Mucosa of stomach (tissue), 1 donor: ENCODE results near the gene SLC39A1.

Experiments
- H3K27me3 ChIP-seq: one replicate; pipeline ENCODE4 v1.7.0; 2013; ENCODE audit warnings: mild to moderate bottlenecking, low read length; ENCODE audit not compliant: control insufficient read depth, insufficient read depth
- H3K36me3 ChIP-seq: one replicate; pipeline ENCODE4 v1.7.0; 2013; ENCODE audit warnings: low read length; ENCODE audit not compliant: control insufficient read depth, insufficient read depth
- H3K4me1 ChIP-seq: one replicate; pipeline ENCODE4 v1.7.0; 2013; ENCODE audit warnings: mild to moderate bottlenecking, low read length; ENCODE audit not compliant: control insufficient read depth, insufficient read depth
- H3K4me3 ChIP-seq: one replicate; pipeline ENCODE4 v1.7.0; 2013; ENCODE audit warnings: low read length
- H3K9ac ChIP-seq: one replicate; pipeline ENCODE4 v1.7.0; 2013; ENCODE audit warnings: mild to moderate bottlenecking, low read length, moderate library complexity
- H3K9me3 ChIP-seq: one replicate; pipeline ENCODE4 v1.7.0; 2013; ENCODE audit warnings: mild to moderate bottlenecking, low read length, moderate library complexity; ENCODE audit not compliant: control insufficient read depth
- donor health status: Pancreatic carcinoma.

SLC39A1 gene

DNA sequence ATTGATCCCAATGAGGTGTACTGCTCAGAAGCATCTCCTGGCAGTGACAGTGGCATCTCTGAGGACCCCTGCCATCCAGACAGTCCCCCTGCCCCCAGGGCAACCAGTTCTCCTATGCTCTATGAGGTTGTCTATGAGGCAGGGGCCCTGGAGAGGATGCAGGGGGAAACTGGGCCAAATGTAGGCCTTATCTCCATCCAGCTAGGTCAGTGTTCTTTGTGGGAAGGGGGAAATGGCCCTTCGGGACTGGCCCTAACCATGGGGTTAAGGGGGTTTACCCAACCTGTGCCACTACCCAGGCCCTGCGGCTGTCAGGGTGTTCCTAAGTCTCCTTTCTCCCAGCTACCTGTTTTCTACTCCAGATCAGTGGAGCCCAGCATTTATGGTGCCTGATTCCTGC lies 5.6 kb upstream of the SLC39A1 start:
- H3K4me1 ChIP-seq: peaks cover 4% of the 10 kb centered on the region
- no peaks in the 10 kb centered on the region for H3K27me3 ChIP-seq
- no peaks in the 10 kb centered on the region for H3K9me3 ChIP-seq
- no peak overlapping the region for H3K4me3 ChIP-seq
- no peaks in the 10 kb centered on the region for H3K36me3 ChIP-seq
- peak overlapping the region; percentile 69 for H3K9ac ChIP-seq

- Histone ChIP-seq H3K9me3 (no peaks in the 10 kb centered on the region), H3K4me1 (peaks cover 4% of the 10 kb centered on the region), H3K36me3 (no peaks in the 10 kb centered on the region), H3K9ac (peak overlapping the region; percentile 69), H3K27me3 (no peaks in the 10 kb centered on the region), H3K4me3 (peak overlapping the region; percentile 66)
Measured at GRCh38 chr1:153968408-153968807, 5.1 kb upstream of the SLC39A1 start.

DNA sequence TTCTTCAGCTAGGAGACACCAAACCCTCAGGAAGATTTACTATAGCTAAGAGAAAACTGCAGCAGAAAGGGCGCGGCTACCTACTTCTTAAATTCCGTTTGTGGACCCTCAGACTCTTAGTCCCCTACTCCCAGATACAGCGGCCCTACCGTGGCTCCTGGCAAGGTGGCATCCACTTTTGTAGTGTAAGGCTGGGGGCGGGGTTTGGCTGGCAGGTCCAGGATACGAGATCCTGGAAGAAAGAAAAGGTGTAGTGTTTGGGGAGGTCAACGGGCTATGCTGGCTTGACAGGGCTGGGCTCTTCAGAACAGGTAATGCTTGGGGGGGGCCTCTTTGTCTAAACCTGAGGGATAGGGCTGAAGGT lies 4.6 kb upstream of the SLC39A1 start:
- Histone ChIP-seq H3K27me3 (no peaks in the 10 kb centered on the region), H3K4me1 (peaks cover 4% of the 10 kb centered on the region), H3K36me3 (no peaks in the 10 kb centered on the region), H3K9me3 (no peaks in the 10 kb centered on the region), H3K4me3 (peak overlapping the region; percentile 66), H3K9ac (peak overlapping the region; percentile 69)

GRCh38 chr1:153967107-153967999 lies 4.0 kb upstream of the SLC39A1 start, which contains the start of gene CREB3L4:
Gene CREB3L4 (plus strand): TSS chr1:153967902. CDS start chr1:153968526, 624 bp downstream.
- H3K4me1 ChIP-seq: peaks cover 9% of the 10 kb centered on the region
- no peaks in the 10 kb centered on the region for H3K9me3 ChIP-seq
- H3K9ac ChIP-seq: peak within 1 kb of the TSS; percentile 69
- H3K4me3 ChIP-seq: peak within 1 kb of the TSS; percentile 66
- H3K27me3 ChIP-seq: no peaks in the 10 kb centered on the region
- no peaks in the 10 kb centered on the region for H3K36me3 ChIP-seq

DNA sequence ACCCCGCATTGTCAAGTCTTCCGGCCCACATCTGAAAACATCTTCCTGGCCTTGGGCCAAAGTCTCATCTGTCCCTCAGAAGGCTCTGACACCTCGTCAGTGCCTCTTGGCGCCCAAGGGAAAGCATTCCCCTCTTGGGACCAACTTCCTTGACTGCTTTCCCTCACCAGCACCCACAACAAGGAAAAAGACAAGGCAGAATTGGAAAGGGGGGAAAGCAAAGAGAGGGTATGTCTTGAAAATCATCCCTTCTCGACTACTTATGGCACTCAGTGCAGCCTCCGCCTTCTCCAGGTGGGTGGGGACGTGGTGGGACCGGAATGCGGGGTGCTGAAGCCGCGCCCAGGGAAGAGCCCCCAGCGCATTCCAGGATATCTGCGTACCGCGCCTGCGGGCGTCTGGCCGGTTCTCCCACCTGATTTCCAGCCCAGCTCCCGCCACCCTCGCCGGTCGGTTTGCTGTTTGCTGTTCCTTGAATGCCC lies 554 bp upstream of the SLC39A1 start:
- Histone ChIP-seq H3K4me1 (peaks cover 23% of the 10 kb centered on the region), H3K4me3 (peak overlapping the region; percentile 97), H3K36me3 (no peaks in the 10 kb centered on the region), H3K27me3 (no peaks in the 10 kb centered on the region), H3K9me3 (no peaks in the 10 kb centered on the region), H3K9ac (peak overlapping the region; percentile 79)

DNA sequence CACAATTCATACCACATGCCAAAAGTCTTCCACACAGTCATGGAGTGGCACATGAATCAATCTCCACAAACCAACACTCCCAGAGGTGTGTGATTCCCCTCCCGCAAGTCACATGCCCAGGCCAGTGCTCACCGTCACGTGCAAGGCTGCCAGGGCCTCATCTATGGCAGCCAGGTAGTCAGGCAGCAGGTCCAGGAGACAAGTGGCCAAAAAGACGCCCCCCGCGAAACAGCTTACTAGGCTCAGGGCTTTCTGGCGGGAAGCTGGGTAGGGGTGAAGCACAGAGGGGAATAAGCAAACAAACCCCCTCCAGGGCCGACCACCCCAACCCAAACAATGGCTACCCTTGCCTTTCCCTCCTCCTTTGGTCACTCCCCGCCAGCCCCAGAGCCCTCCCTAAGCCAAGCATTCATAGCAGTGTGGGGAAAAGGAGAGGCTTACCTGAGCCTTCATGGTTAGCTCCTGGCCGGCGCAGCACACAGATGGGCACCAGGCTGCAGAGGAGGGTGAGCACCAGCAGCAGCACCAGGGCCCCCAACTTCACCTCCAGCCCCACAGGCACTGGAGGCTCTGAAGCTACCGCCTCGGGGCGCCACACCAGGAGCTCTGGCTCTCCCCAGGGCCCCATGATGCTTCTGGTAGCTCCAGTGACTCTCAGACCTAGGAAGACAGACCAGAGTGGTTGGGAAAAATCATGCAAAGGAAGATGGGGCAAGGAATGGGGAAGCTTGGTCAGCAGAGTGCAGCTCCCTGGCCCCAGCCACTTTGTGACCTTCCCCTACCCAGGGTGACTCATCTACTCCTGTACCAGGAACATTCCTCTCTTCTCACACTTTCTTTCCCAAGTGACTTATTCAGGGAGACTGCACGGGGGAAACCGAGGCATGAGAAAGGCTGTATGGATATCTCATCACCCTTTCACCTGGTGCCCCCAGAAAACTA lies 978 bp downstream of the SLC39A1 start:
- no peaks in the 10 kb centered on the region for H3K27me3 ChIP-seq
- H3K4me1 ChIP-seq: peaks cover 25% of the 10 kb centered on the region
- no peaks in the 10 kb centered on the region for H3K9me3 ChIP-seq
- H3K9ac ChIP-seq: peak overlapping the region; percentile 79
- H3K4me3 ChIP-seq: peak overlapping the region; percentile 97
- no peaks in the 10 kb centered on the region for H3K36me3 ChIP-seq

DNA sequence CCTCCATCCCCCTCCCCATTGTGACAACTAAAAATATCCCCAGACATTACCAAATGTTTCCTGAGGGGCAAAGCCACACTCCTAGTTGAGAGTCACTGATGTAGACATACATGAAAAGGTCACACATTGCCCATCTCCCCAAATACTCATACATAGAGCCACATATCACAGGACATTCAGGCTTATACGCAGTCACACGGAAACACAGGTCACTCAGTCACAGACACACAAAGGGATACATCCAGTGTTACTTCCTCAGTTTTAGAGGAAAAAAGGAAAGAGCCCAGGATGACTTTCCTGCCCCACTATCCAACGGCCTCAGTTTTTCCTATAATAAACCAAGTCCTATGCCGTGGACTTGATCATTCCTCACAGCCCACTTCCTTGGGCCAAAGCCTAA lies 1.9 kb downstream of the SLC39A1 start:
- no peaks in the 10 kb centered on the region for H3K9me3 ChIP-seq
- no peak overlapping the region for H3K4me3 ChIP-seq
- peaks cover 34% of the 10 kb centered on the region for H3K4me1 ChIP-seq
- no peaks in the 10 kb centered on the region for H3K27me3 ChIP-seq
- H3K9ac ChIP-seq: no peak overlapping the region
- no peaks in the 10 kb centered on the region for H3K36me3 ChIP-seq

GRCh38 chr1:153960206-153960605 lies 3.1 kb downstream of the SLC39A1 start:
- H3K4me3 ChIP-seq: no peak overlapping the region
- H3K9ac ChIP-seq: no peak overlapping the region
- no peaks in the 10 kb centered on the region for H3K36me3 ChIP-seq
- peaks cover 38% of the 10 kb centered on the region for H3K4me1 ChIP-seq
- no peaks in the 10 kb centered on the region for H3K27me3 ChIP-seq
- H3K9me3 ChIP-seq: no peaks in the 10 kb centered on the region

DNA sequence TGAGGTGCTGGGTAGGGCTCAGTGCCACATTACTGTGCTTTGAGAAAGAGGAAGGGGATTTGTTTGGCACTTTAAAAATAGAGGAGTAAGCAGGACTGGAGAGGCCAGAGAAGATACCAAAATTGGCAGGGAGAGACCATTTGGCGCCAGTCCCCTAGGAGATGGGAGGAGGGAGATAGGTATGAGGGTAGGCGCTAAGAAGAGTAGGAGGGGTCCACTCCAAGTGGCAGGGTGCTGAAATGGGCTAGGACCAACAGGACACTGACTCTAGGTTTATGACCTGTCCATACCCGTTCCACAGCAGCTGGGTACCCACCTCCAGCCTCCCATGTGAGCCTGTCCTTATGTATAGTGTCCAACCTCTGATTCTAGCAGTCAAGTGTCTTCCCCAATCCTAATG lies 3.9 kb downstream of the SLC39A1 start:
- Histone ChIP-seq H3K4me1 (peaks cover 38% of the 10 kb centered on the region), H3K27me3 (no peaks in the 10 kb centered on the region), H3K9ac (no peak overlapping the region), H3K4me3 (no peak overlapping the region), H3K36me3 (no peaks in the 10 kb centered on the region), H3K9me3 (no peaks in the 10 kb centered on the region)

- H3K27me3 ChIP-seq: no peaks in the 10 kb centered on the region
- peaks cover 38% of the 10 kb centered on the region for H3K4me1 ChIP-seq
- no peak overlapping the region for H3K9ac ChIP-seq
- no peaks in the 10 kb centered on the region for H3K9me3 ChIP-seq
- no peaks in the 10 kb centered on the region for H3K36me3 ChIP-seq
- H3K4me3 ChIP-seq: peak overlapping the region; percentile 53
Measured at GRCh38 chr1:153958961-153959260, 4.4 kb downstream of the SLC39A1 start.

DNA sequence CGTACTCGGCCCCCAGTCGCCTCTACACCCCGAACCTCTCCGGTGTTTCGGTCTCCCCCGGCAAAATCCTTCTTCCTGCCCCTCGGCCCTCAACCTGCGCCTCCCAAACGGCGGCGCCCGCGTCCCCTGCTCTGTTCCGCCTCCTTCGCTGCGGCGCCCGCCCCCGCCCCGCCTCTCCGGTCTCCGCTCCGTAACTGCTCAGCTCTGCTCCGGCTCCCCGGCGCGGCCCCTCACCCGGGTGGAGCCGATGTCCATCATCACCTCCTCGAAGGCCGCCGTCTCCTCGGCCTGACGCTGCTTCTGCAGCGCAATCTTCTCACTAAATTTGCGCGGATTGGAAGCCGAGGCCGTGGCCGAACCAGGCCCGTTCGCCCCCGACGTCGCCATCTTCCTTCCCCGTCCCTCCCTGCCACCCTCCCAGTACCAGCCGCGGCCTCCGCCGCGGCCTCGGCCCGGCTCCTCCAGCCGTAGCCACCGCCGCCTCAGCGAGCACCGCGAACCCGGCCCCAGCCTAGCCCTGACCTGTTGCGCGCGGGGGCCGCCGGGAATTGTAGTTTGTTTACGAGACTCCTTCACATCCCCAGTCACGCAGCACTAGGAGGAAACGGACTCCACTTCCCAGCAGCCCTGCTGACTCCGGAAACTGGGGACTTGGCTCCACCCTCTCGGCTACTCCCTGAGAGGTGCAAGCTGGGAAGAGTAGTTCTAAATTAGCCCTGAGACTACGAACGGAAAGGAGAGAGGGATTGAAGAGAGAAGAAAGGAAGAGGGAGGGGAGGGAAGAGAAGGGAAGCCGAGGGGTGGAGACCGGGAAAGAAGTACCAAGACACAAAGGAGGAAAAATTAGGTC lies 5.0 kb downstream of the SLC39A1 start, which contains the start of gene CRTC2:
TSS of gene CRTC2 (minus strand) at position 502 of the 850 bp plus-strand sequence. CDS start at position 387, 115 bp downstream.
- peak within 1 kb of the TSS; percentile 86 for H3K9ac ChIP-seq
- H3K27me3 ChIP-seq: no peaks in the 10 kb centered on the region
- no peaks in the 10 kb centered on the region for H3K9me3 ChIP-seq
- H3K4me1 ChIP-seq: peaks cover 42% of the 10 kb centered on the region
- H3K4me3 ChIP-seq: peak within 1 kb of the TSS; percentile 53
- no peaks in the 10 kb centered on the region for H3K36me3 ChIP-seq
